Measurements from ENCODE around the gene MYBPHL.

MYBPHL gene

GRCh38 chr1:109350182-109350581 lies 43.4 kb upstream of the MYBPHL start:
- no peaks in the 10 kb centered on the region; the same call in 1 of the 2 replicates for H3K36me3 ChIP-seq (ENCODE audit: low read depth)
- no peak overlapping the region for H3K27ac ChIP-seq (ENCODE audit: poor library complexity, severe bottlenecking)
- no peak for TF ChIP-seq CTCF (IDR thresholded peaks at IDR 0.05; ENCODE audit: poor library complexity, severe bottlenecking)
- H3K9me3 ChIP-seq (ENCODE audit: severe bottlenecking), result no peaks in the 10 kb centered on the region
- H3K27me3 ChIP-seq (ENCODE audit: insufficient read depth, poor library complexity, severe bottlenecking), result no peaks in the 10 kb centered on the region
- no peak overlapping the region for H3K4me3 ChIP-seq (ENCODE audit: severe bottlenecking)
- DNase-seq (ENCODE audit: low spot score), result no peak
- ATAC-seq (ENCODE audit: low read depth), result no peak
- no peaks in the 10 kb centered on the region for H3K4me1 ChIP-seq (ENCODE audit: insufficient read depth, poor library complexity, severe bottlenecking)

- DNase-seq (ENCODE audit: low spot score), result no peak
- no peaks in the 10 kb centered on the region; the same call in 1 of the 2 replicates for H3K36me3 ChIP-seq (ENCODE audit: low read depth)
- TF ChIP-seq CTCF (IDR thresholded peaks at IDR 0.05; ENCODE audit: poor library complexity, severe bottlenecking), result no peak
- no peak overlapping the region for H3K4me3 ChIP-seq (ENCODE audit: severe bottlenecking)
- peaks cover under 1% of the 10 kb centered on the region for H3K4me1 ChIP-seq (ENCODE audit: insufficient read depth, poor library complexity, severe bottlenecking)
- no peak for ATAC-seq (ENCODE audit: low read depth)
- no peak overlapping the region for H3K27ac ChIP-seq (ENCODE audit: poor library complexity, severe bottlenecking)
- H3K9me3 ChIP-seq (ENCODE audit: severe bottlenecking), result no peaks in the 10 kb centered on the region
- H3K27me3 ChIP-seq (ENCODE audit: insufficient read depth, poor library complexity, severe bottlenecking), result no peaks in the 10 kb centered on the region
Observed at GRCh38 chr1:109347511-109347910, 40.7 kb upstream of the MYBPHL start.

- Histone ChIP-seq H3K4me3 (ENCODE audit: severe bottlenecking) (no peak overlapping the region), H3K9me3 (ENCODE audit: severe bottlenecking) (no peaks in the 10 kb centered on the region), H3K27me3 (ENCODE audit: insufficient read depth, poor library complexity, severe bottlenecking) (no peaks in the 10 kb centered on the region), H3K27ac (ENCODE audit: poor library complexity, severe bottlenecking) (no peak overlapping the region), H3K4me1 (ENCODE audit: insufficient read depth, poor library complexity, severe bottlenecking) (peaks cover 3% of the 10 kb centered on the region), H3K36me3 (ENCODE audit: low read depth) (no peaks in the 10 kb centered on the region)
- no peak for TF ChIP-seq CTCF (IDR thresholded peaks at IDR 0.05; ENCODE audit: poor library complexity, severe bottlenecking)
- no peak for ATAC-seq (ENCODE audit: low read depth)
- DNase-seq (ENCODE audit: low spot score), result no peak
Observed at GRCh38 chr1:109341944-109342930, 35.4 kb upstream of the MYBPHL start.

- H3K27ac ChIP-seq (ENCODE audit: poor library complexity, severe bottlenecking), result no peak overlapping the region
- no peak for ATAC-seq (ENCODE audit: low read depth)
- H3K9me3 ChIP-seq (ENCODE audit: severe bottlenecking), result no peaks in the 10 kb centered on the region
- H3K4me1 ChIP-seq (ENCODE audit: insufficient read depth, poor library complexity, severe bottlenecking), result peaks cover 3% of the 10 kb centered on the region
- no peaks in the 10 kb centered on the region for H3K27me3 ChIP-seq (ENCODE audit: insufficient read depth, poor library complexity, severe bottlenecking)
- no peaks in the 10 kb centered on the region for H3K36me3 ChIP-seq (ENCODE audit: low read depth)
- H3K4me3 ChIP-seq (ENCODE audit: severe bottlenecking), result no peak overlapping the region
- DNase-seq (ENCODE audit: low spot score), result no peak
- no peak for TF ChIP-seq CTCF (IDR thresholded peaks at IDR 0.05; ENCODE audit: poor library complexity, severe bottlenecking)
Observed at GRCh38 chr1:109338608-109339007, 31.8 kb upstream of the MYBPHL start.

GRCh38 chr1:109338091-109338490 lies 31.3 kb upstream of the MYBPHL start:
- ATAC-seq (ENCODE audit: low read depth) (no peak), DNase-seq (ENCODE audit: low spot score) (no peak)
- Histone ChIP-seq H3K27ac (ENCODE audit: poor library complexity, severe bottlenecking) (no peak overlapping the region), H3K9me3 (ENCODE audit: severe bottlenecking) (no peaks in the 10 kb centered on the region), H3K36me3 (ENCODE audit: low read depth) (no peaks in the 10 kb centered on the region), H3K27me3 (ENCODE audit: insufficient read depth, poor library complexity, severe bottlenecking) (no peaks in the 10 kb centered on the region), H3K4me3 (ENCODE audit: severe bottlenecking) (no peak overlapping the region), H3K4me1 (ENCODE audit: insufficient read depth, poor library complexity, severe bottlenecking) (peaks cover 3% of the 10 kb centered on the region)
- no peak for TF ChIP-seq CTCF (IDR thresholded peaks at IDR 0.05; ENCODE audit: poor library complexity, severe bottlenecking)
